Islet of Langerhans (tissue), 1 donor: ENCODE data around the gene EOLA1.
A peak's percentile ranks its signal among the peaks of the same experiment; 100 is the strongest.
"Not testable (repeated sequence)": the region's sequence is repeated elsewhere in the genome, so short reads cannot be mapped to it uniquely, and the experiment has no call there.

Source experiments
- FAIRE-seq: peaks from one replicate; lab custom pipeline; 2011; peaks lifted over from hg19 to GRCh38; lab: Jason Lieb, UNC

EOLA1 gene

GRCh38 chrX:149540621-149541520 lies at the start of gene EOLA1:
Gene EOLA1, plus strand, starts transcription at chrX:149541012. Its CDS starts 4,619 bp downstream, at chrX:149545631.
- FAIRE-seq: peak; percentile 98

DNA sequence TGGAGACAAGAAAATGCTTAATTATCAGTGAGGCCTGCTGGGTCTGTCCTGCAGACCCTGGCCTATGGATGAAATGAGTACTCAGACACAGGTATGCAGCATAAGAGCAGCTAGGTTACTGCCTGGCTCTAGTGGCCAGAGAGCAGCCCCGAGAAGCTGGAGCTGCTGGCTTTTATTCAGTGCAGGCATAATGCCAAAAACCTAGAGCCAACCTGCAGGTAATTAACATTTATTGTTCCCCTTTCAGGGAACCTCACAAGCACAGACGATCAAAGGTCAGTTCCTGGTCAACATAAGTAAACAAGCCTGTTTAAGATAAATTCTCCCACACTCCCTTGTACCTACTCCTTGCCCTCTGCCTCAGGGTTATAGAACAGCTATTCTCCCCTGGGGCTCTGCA lies 49.0 kb upstream of the EOLA1 start:
- FAIRE-seq: no peak

DNA sequence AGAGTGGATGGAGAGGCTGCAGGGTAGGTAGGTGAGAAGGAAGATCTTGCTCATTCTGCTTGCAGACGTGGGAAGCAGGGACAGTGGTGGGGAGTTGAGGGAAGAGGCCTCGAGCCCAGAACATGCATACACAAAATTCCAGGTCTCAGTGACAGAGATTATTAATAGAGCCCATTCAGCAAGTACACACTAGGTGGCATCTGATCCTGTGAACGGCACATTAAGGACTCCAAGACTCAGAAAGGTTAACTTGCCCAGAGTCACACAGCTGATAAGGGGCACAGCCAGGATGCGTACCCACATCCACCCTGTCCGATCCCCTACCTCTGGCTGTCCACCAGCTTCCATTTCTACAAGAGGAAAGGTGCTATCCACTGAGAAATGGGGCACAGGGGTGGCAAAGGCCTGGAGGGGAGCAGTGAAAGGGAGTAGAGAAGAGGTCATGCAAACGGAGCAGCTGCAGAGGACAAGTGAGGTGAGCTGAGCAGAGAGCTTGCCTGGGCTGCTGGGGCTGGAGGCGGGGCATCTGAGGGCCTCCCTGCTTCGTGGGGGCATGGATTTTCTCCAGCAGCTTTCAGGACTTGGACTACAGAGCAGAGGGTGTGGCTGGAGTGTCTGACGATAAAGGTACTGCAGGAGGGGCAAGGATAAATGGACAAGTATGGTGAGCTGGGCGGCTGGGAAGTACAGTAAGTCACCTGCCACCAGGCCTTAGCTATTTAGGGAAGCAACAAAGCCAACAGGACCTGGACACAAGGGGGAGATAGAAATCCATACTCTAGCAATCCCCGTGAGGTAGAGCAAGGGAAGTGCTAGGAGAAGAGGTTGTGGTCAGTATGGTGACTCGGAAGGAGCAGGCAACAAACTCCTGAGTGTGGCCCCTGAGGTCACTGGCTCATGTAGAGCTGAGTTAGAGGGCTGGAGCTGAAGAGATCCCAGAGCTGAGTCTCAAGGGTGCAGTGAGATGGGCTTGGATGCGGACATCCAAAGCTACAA lies 46.9 kb upstream of the EOLA1 start:
- FAIRE-seq: no peak

DNA sequence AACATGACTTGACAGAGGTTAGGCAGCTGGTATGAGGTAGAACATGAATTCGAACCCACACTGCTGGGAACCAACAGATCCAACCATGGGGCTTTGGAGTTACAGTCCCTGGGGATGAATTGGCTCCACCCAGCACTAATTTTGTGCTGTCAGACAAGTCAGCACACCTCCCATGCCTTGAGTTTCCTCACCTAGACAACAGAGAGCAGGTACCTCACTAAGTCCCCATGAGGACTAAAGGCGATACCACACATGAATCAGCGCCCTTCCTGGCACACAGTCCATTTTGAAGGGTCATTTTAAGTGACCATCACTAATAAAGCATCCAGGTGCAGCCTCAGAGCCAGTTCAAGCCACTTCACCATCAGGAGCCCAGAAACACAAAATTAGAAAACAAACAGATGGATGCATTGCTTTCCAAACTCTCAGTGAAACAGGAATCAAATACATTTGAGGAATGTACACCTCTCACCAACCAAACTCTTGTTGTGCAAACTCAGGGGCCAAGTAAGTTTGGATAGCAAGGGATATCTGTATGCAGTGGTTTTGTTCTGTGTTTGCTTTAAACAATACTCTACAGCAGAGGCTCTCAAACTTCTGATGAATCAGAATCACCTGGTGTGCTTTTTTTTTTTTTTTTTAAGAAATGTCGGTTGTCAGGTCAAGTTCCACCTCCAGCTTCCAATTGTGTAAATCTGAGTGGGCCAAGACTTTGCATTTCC lies 45.8 kb upstream of the EOLA1 start:
- peak; percentile 49 for FAIRE-seq

DNA sequence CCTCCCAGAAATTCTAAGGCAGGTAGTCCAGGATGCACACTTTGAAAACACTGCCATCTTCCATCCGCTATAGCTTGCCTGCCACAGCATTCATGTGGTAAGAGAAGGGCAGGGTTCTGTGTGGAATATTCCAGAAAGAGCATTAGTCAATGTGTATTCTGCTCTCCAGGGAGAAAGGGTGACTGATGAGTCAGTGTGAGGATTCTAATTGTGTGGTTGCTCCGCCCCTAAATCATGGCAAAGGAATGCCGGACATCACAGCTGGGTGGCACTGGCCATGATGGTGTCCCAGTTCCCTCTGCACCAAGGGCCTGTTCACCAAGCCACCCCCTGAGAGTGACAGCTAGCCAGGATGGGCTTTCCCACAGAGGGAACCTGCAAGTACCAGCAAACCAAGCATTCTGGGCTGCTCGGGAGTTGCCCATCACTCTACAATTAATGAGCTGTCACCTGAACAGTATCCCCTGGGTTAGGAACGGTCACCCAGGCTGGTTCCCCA lies 45.2 kb upstream of the EOLA1 start:
- peak; percentile 71 for FAIRE-seq

DNA sequence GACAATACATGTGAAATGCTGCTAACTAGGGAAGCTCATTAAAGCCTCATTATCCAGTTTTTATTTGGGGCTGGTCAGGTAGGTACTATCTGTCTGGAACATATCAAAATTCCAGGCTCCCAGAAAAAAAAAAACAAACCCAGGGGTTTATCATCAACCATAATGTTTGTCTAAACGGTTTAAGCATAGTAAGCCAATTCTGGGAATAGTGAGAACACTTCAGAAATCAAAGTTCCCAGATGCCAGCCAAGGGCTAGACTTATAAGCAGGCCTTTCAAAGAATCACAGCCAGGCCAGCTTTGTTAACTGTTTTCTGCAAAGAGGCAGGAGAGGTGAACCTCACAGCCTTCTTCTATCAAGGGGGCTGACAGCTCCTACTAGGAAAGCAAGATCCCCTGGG lies 43.8 kb upstream of the EOLA1 start:
- no peak for FAIRE-seq

DNA sequence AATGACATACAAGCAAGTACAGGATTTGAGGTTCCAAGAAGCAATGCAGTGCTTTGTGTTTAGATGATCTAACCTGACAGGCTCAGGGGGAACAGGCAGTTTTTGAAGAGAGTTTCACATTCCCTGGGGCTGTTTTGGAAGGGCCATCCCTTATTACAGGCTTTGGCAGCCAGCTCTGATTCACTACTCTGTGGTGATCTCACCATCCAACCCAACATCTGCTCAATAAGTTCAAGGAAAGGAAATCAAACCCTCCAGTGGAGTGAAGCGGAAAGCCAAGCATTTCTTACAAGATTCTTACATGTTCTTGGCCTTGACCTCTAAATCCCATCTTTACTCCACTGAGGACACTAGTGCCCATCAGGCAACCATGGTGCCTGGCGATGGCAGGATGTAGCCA lies 43.2 kb upstream of the EOLA1 start:
- FAIRE-seq: no peak

- peak; percentile 47 for FAIRE-seq
Observed at GRCh38 chrX:149498767-149499166, 42.0 kb upstream of the EOLA1 start.

GRCh38 chrX:149499766-149500165 lies 41.0 kb upstream of the EOLA1 start:
- FAIRE-seq: no peak

DNA sequence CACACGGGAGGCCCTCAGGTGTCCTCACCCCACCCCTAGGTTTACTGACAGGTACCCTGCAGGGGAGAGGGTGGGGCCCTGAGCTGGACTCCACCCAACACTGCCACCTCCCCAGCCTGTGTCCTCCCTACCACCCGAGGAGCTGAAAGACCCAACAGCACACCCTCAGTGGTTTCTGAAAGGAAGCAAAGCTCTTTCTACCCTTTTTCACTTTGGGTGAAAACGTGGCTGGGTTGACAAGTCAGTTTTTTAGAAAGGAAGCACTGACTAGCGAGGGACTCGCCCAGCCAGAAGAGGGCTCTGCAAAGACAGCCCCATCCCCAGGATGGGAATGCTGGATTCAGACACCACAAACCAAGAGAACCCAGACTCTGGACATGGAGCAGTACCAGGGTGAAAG lies 37.9 kb upstream of the EOLA1 start:
- not testable (repeated sequence) for FAIRE-seq

- peak; percentile 100 for FAIRE-seq
Observed at GRCh38 chrX:149503446-149503845, 37.4 kb upstream of the EOLA1 start.

GRCh38 chrX:149504226-149504914 lies 36.4 kb upstream of the EOLA1 start:
- no peak for FAIRE-seq

DNA sequence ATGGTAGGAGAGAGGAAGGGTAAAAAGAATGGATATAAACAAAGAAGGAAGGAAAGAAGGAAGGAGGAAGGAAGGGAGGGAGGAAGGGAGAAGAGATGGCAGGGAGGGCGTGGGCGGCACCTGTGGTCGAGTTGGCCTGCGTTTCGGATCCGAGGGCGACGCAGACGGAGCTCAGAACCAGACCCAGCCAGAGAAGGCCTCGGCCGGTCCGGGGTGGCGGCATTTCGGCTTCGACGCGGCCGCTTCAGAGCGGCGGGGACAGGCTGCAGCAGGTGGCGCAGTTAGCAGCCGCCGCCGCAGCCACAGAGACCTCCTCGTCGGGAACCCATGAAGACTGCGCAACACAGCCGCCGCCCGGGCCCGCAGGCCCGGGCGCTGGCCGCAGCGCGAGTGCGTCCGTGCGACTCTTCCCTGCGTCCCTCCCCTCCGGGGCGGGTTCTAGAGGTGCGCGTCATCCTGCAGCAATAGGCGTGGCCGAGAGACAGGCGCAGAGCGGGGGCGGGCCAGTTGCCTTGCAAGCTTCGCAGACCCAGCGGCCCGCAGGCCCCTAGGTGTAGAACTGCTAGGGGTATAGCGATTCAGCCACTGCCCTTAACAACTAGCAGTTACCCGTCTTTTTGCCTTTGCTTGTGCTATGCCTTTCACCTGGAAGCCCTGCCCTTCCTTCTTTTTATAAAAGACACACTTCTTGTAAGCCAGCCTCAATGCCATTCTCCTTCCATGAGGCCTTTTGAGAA lies 35.7 kb upstream of the EOLA1 start, which contains the start of gene IDS:
Gene IDS, minus strand, starts transcription at position 392 of the 737 bp plus-strand sequence. Its CDS starts 169 bp downstream, at position 223.
- FAIRE-seq: peak; percentile 80

DNA sequence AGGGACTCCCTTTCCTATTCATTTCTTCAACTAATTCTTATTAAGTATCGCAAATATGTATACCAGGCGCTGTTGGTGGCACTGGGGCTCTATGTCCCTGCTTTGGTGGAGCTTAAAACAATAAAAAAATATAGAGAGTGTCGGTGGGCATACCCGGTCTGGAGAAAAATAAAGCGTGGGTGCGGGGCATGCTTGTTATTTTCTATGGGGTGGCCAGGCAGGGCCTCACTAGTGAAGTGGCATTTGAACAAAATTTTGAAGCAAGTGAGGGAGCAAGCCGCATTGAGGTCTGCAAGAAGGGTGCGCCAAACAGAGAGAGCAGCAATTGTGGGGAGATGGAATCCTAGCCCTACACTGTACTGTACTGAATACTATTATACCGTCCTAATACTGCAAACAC lies 35.1 kb upstream of the EOLA1 start:
- FAIRE-seq: no peak

DNA sequence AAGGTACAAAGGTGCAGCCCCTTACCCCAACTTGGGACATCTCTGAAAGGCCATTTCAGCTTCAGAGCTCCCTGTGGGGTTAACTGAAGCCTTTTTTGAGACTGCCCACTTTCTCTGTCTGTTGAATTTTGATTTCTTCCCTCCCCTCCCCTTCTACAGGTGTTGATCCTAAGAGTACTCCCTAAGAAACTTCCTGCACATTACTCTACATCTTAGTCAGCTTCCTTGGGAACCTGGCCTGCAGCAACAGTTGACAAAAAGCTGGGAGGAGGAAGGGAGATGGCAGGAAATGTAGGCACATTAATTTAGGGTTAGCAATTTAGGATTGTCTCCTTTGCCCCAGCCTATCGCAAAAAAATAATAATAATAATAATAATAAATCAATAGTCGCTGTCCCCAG lies 34.5 kb upstream of the EOLA1 start:
- FAIRE-seq: no peak

- no peak for FAIRE-seq
Observed at GRCh38 chrX:149508467-149508866, 32.3 kb upstream of the EOLA1 start.

- no peak for FAIRE-seq
Observed at GRCh38 chrX:149510386-149510785, 30.4 kb upstream of the EOLA1 start.

- FAIRE-seq: no peak
Observed at GRCh38 chrX:149511081-149511480, 29.7 kb upstream of the EOLA1 start.

- no peak for FAIRE-seq
Observed at GRCh38 chrX:149512225-149512885, 28.5 kb upstream of the EOLA1 start.

DNA sequence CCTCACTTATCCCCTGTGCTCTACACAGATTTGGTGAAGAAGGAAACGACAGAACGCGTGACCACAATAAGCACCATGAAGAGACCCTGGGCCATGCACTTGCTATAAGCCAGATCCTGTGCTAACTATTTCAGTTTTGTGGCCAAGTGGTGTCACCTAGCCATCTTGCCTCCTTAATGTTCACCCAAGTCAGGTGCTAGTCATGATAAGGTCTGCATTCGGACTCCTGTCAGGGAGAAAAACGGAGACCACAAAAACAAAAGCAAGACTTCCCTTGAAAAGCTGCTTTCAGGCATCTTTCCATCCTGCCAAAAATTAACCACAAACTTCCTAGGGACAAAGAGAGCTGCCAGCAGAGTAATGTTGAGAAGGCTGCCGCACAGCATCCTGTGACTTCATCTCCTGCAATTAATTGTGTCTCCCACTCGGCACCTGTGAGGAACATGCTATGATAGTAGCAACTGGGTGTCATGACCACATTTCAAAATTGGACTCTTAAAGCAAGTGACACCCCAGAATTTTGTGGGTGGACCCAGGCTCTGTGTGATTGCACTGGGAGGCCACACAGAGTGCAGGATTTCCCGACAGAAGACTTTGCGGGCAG lies 26.9 kb upstream of the EOLA1 start:
- FAIRE-seq: no peak
